Ramos (cell line): ENCODE data around the gene ENOX1.

ENCODE experiments used
- in situ Hi-C: fragments of 300-500 bp; cut with MboI; formaldehyde crosslinking; loops from one replicate; pipeline ENCODE4 v1.14.3; 2022; ENCODE audit warnings: low sequenced_read_pairs; ENCODE audit not compliant: unreplicated experiment

Gene ENOX1

GRCh38 chr13:43304449-43304848 lies 482.3 kb downstream of the ENOX1 start:
- in situ Hi-C loops = no loop called here

GRCh38 chr13:43303033-43303729 lies 483.6 kb downstream of the ENOX1 start:
- in situ Hi-C loops = no loop called here

- in situ Hi-C loops = no loop called here
Measured at GRCh38 chr13:43301346-43301969, 485.3 kb downstream of the ENOX1 start.

- in situ Hi-C loops = no loop called here
Measured at GRCh38 chr13:43300865-43301264, 485.9 kb downstream of the ENOX1 start.

GRCh38 chr13:43299374-43299773 lies 487.4 kb downstream of the ENOX1 start:
- in situ Hi-C loops = no loop called here

GRCh38 chr13:43298816-43299215 lies 488.0 kb downstream of the ENOX1 start:
- in situ Hi-C loops = no loop called here

- in situ Hi-C loops = no loop called here
Measured at GRCh38 chr13:43297967-43298678, 488.6 kb downstream of the ENOX1 start.

GRCh38 chr13:43295825-43296564 lies 490.8 kb downstream of the ENOX1 start:
- in situ Hi-C loops = no loop called here

- in situ Hi-C loops = no loop called here
Measured at GRCh38 chr13:43295321-43295720, 491.5 kb downstream of the ENOX1 start.

GRCh38 chr13:43294412-43294811 lies 492.4 kb downstream of the ENOX1 start:
- in situ Hi-C loops = no loop called here

GRCh38 chr13:43293986-43294385 lies 492.8 kb downstream of the ENOX1 start:
- in situ Hi-C loops = no loop called here

GRCh38 chr13:43293561-43293960 lies 493.2 kb downstream of the ENOX1 start:
- in situ Hi-C loops = no loop called here

- in situ Hi-C loops = no loop called here
Measured at GRCh38 chr13:43293008-43293407, 493.8 kb downstream of the ENOX1 start.

GRCh38 chr13:43291287-43292060 lies 495.3 kb downstream of the ENOX1 start:
- in situ Hi-C loops = no loop called here

- in situ Hi-C loops = no loop called here
Measured at GRCh38 chr13:43289470-43290255, 497.1 kb downstream of the ENOX1 start.

GRCh38 chr13:43286751-43287150 lies 500.0 kb downstream of the ENOX1 start:
- in situ Hi-C loops = no loop called here

GRCh38 chr13:43285933-43286597 lies 500.7 kb downstream of the ENOX1 start:
- in situ Hi-C loops = no loop called here

- in situ Hi-C loops = no loop called here
Measured at GRCh38 chr13:43284162-43284561, 502.6 kb downstream of the ENOX1 start.

GRCh38 chr13:43279696-43280095 lies 507.1 kb downstream of the ENOX1 start:
- in situ Hi-C loops = no loop called here
